AG09319 (cell line): Measurements from ENCODE around the gene FRMD8.

Source experiments
- DNase-seq: peaks from one replicate; pipeline ENCODE4 v3.0.0-alpha.2; 2010; ENCODE audit warnings: low read depth; ENCODE audit errors: extremely low read depth
- TF ChIP-seq, protein P1 (sequence below): IDR thresholded peaks from 2 replicates; pipeline ENCODE4 v1.5.1; 2011; ENCODE audit warnings: low read depth, mild to moderate bottlenecking, inconsistent platforms, low read length, moderate library complexity

The FRMD8 gene

DNA sequence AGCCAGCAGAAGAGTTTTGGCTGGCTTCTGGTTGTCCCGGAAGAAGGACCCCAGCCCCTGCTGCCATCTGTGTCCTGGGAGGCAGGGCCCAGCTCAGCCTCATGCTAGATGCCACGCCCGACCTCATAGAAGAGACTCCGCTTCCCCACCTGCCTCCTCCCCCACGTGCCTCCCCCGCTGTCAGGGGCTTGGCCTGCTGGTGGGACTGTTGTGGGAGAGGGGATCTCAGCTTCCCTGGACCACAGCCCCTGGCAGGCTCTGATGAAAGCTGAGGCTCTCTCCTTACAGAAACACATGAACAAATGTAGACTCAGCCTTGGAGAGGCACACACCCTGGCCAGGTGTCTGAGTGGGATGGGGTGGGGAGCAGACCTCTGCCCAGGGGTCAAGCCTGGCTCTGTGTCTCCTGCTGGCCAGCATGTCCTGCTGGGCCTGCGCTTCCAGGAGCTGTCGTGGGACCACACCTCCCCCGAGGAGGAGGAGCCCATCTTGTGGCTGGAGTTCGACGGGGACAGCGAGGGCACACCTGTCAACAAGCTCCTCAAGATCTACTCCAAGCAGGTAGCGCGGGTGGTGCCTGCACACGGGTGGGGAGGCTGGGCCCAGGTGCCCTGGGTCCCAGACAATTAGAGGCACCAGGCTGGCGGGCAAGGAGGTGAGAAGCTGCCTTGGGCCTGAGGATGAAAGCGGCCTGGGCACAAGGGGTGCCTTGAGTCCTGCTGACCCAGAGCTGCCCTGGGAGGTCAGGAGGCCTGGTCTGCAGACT, 14.1 kb downstream of the FRMD8 start:
- no peak for DNase-seq
- TF ChIP-seq, protein P1, sequence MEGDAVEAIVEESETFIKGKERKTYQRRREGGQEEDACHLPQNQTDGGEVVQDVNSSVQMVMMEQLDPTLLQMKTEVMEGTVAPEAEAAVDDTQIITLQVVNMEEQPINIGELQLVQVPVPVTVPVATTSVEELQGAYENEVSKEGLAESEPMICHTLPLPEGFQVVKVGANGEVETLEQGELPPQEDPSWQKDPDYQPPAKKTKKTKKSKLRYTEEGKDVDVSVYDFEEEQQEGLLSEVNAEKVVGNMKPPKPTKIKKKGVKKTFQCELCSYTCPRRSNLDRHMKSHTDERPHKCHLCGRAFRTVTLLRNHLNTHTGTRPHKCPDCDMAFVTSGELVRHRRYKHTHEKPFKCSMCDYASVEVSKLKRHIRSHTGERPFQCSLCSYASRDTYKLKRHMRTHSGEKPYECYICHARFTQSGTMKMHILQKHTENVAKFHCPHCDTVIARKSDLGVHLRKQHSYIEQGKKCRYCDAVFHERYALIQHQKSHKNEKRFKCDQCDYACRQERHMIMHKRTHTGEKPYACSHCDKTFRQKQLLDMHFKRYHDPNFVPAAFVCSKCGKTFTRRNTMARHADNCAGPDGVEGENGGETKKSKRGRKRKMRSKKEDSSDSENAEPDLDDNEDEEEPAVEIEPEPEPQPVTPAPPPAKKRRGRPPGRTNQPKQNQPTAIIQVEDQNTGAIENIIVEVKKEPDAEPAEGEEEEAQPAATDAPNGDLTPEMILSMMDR, result no peak

DNA sequence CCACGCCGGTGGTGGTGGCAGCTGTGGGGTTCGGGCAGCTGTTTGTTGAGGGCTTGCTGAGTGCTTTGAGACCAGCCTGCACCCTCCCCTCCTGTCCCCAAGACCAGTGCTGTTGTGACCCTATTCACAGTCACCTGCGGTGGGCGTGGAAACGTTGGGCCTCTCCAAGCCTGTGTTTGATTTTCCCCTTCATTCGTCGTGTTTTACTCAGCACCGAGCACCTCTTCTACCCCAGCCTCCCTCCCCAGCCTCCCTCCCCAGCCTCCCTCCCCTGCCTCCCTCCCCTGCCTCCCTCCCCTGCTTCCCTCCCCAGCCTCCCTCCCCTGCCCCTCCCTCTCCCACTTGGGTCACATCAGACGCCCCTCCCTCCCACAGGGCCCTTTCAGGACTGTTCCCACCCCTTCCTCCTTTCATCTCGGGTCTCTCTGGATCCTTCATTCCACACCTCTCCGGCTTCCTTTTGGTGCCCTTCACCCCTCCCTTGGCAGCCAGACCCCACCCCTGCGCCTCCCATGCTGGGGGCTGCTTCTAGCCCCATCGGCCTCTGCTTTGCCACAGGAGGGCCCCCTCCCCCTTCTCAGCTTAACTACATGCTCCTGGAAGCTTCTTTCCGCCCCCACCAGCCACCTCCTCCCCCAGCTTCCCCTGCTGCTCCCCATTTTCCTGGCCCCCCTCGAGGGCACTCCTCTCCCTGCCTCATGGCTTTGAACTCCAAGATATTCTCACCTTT, 14.8 kb downstream of the FRMD8 start:
- no peak for DNase-seq
- TF ChIP-seq, protein P1, result no peak

DNA sequence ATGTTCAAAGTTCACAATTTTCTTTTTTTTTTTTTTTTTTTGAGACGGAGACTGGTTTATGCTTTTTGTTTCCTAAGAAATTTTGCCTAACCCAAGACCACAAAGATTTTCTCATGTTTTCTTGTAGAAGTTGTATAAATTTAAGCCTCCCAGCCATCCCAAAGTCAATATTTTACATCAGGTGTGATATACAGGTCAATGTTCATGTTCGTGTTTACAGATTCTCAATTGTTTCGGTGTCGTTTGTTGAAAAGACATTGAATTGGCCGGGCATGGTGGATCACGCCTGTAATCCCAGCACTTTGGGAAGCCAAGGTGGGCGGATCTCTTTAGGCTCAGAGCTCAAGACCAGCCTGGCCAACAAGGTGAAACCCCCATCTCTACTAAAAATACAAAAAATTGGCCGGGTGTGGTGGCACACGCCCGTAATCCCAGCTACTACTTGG, 15.4 kb downstream of the FRMD8 start:
- DNase-seq, result no peak
- TF ChIP-seq, protein P1, result no peak

DNA sequence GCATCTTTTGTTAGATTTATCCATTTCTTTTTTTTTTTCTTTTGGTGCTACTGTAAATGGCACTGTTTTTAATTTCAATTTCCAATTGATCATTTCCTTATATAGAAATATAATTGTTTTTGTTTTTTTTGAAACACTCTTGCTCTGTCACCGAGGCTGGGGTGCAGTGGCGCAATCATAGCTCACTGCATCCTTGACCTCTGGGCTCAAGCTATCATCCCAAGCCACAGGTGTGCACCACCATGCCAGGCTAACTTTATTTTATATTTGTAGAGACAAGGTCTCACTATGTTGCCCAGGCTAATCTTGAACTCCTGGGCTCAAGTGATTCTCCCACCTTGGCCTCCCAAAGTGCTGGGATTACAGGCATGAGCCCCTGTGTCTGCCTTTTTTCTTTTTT, 16.4 kb downstream of the FRMD8 start:
- TF ChIP-seq, protein P1, result no peak
- DNase-seq, result no peak

DNA sequence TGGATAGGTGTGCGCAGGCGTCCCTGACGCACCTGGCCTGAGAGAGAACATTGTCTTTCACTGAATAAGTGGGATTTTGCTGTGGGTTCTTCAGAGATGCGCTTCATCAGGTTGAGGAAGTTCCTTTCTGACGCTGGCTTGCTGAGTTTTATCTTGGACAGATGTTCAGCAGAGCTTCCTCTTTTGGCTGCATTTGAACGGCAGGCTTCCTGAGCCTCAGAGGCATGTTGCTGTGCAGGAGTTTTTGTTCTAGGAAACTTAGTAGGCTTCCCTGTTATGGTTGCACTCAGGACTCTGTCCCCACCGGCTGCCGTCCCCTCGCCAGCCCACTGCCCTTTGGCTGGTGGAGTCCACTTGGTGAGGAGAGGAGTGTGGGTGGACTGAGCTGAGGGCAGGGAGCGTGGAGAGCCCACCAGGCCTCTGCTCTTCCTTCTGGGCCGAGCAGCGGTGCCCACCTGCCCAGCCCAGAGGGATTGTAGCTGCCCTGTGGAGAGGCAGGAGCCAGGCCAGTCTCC, 17.2 kb downstream of the FRMD8 start:
- TF ChIP-seq, protein P1, result no peak
- no peak for DNase-seq

DNA sequence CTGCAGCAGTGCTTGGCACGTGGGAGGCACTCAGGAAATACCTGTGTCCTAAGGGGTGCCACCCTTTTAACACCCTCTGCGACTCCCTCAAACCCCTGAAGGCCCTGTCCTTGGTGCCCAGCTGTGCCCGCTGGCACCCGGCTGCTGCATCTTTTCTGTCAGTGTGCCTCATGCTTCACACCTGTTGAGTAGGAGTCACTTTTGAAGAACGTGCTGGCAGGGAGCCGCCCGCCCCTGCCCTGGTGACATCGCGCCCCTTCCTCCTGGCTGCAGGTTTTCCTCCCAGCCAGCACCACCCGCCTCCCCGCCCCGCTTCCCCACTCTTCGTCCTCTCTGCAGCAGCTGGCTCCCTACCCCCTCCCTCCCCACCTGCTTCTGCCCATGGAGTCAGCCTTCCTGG, 17.8 kb downstream of the FRMD8 start:
- TF ChIP-seq, protein P1, result no peak
- no peak for DNase-seq
